Parathyroid adenoma (tissue), 2 donors: ENCODE data around the gene TMEM38A.
A peak's percentile ranks its signal among the peaks of the same experiment; 100 is the strongest.

Experiments
- H2AFZ ChIP-seq: fragments of 300-600 bp; sonication (generic); one replicate; pipeline ENCODE4 v1.7.0; 2017; ENCODE audit warnings: antibody characterized with exemption, mild to moderate bottlenecking
- H3K27ac ChIP-seq: fragments of 300-600 bp; sonication (generic); one replicate; pipeline ENCODE4 v1.7.0; 2017
- H3K27me3 ChIP-seq: fragments of 300-600 bp; sonication (generic); one replicate; pipeline ENCODE4 v1.7.0; 2017; ENCODE audit warnings: low read length; ENCODE audit not compliant: control insufficient read depth, insufficient read depth
- H3K36me3 ChIP-seq: fragments of 300-600 bp; sonication (generic); one replicate; pipeline ENCODE4 v1.7.0; 2017; ENCODE audit warnings: low read length; ENCODE audit not compliant: control insufficient read depth, insufficient read depth
- H3K4me1 ChIP-seq: fragments of 300-600 bp; sonication (generic); one replicate; pipeline ENCODE4 v1.7.0; 2017; ENCODE audit warnings: control low read depth
- H3K4me2 ChIP-seq: fragments of 300-600 bp; sonication (generic); one replicate; pipeline ENCODE4 v1.7.0; 2017; ENCODE audit warnings: low read length
- H3K4me3 ChIP-seq: fragments of 300-600 bp; sonication (generic); one replicate; pipeline ENCODE4 v1.7.0; 2017; ENCODE audit warnings: low read depth, low read length
- H3K79me2 ChIP-seq: fragments of 300-600 bp; sonication (generic); one replicate; pipeline ENCODE4 v1.7.0; 2017; ENCODE audit warnings: control low read depth
- H3K9ac ChIP-seq: fragments of 300-600 bp; sonication (generic); one replicate; pipeline ENCODE4 v1.7.0; 2017; ENCODE audit warnings: mild to moderate bottlenecking
- H3K9me3 ChIP-seq: fragments of 300-600 bp; sonication (generic); one replicate; pipeline ENCODE4 v1.7.0; 2017; ENCODE audit warnings: low read length; ENCODE audit not compliant: control insufficient read depth
- CTCF ChIP-seq: fragments of 300-600 bp; sonication (generic); IDR thresholded peaks from one replicate; pipeline ENCODE4 v1.7.0; 2017; ENCODE audit warnings: antibody characterized with exemption, mild to moderate bottlenecking
- donor health status: primary hyperparathyroidism.

The TMEM38A gene

GRCh38 chr19:16655727-16656126 is 5.2 kb upstream of the TMEM38A start:
- peaks cover 40% of the 10 kb centered on the region for H3K79me2 ChIP-seq
- no peak for TF ChIP-seq CTCF
- H3K27me3 ChIP-seq = no peaks in the 10 kb centered on the region
- H3K9ac ChIP-seq = no peak overlapping the region
- H2AFZ ChIP-seq = no peak overlapping the region
- H3K36me3 ChIP-seq = no peaks in the 10 kb centered on the region
- no peak overlapping the region for H3K4me2 ChIP-seq
- H3K9me3 ChIP-seq = no peaks in the 10 kb centered on the region
- H3K27ac ChIP-seq = no peak overlapping the region
- H3K4me1 ChIP-seq = peaks cover 2% of the 10 kb centered on the region
- no peak overlapping the region for H3K4me3 ChIP-seq

GRCh38 chr19:16657384-16657783 is 3.6 kb upstream of the TMEM38A start:
- Histone ChIP-seq H3K9me3 (no peaks in the 10 kb centered on the region), H3K4me3 (no peak overlapping the region), H3K27ac (no peak overlapping the region), H3K4me1 (peaks cover 2% of the 10 kb centered on the region), H2AFZ (no peak overlapping the region), H3K9ac (no peak overlapping the region), H3K27me3 (no peaks in the 10 kb centered on the region), H3K4me2 (no peak overlapping the region), H3K79me2 (peaks cover 40% of the 10 kb centered on the region), H3K36me3 (no peaks in the 10 kb centered on the region)
- TF ChIP-seq CTCF = no peak

GRCh38 chr19:16659464-16659831 is 1.5 kb upstream of the TMEM38A start:
- TF ChIP-seq CTCF = no peak
- H3K9me3 ChIP-seq = no peaks in the 10 kb centered on the region
- peak overlapping the region; percentile 100 for H3K4me2 ChIP-seq
- H3K27ac ChIP-seq = peak overlapping the region; percentile 90
- H3K9ac ChIP-seq = no peak overlapping the region
- H3K4me3 ChIP-seq = peak overlapping the region; percentile 98
- no peaks in the 10 kb centered on the region for H3K36me3 ChIP-seq
- no peaks in the 10 kb centered on the region for H3K27me3 ChIP-seq
- peaks cover 2% of the 10 kb centered on the region for H3K4me1 ChIP-seq
- H3K79me2 ChIP-seq = peaks cover 32% of the 10 kb centered on the region
- H2AFZ ChIP-seq = peak overlapping the region; percentile 96

- TF ChIP-seq CTCF = peak; percentile 14
- H3K27ac ChIP-seq = peak within 1 kb of the TSS; percentile 90
- no peaks in the 10 kb centered on the region for H3K36me3 ChIP-seq
- H3K4me3 ChIP-seq = peak within 1 kb of the TSS; percentile 98
- H3K9me3 ChIP-seq = no peaks in the 10 kb centered on the region
- peak within 1 kb of the TSS; percentile 96 for H2AFZ ChIP-seq
- H3K79me2 ChIP-seq = peaks cover 30% of the 10 kb centered on the region
- no peaks in the 10 kb centered on the region for H3K27me3 ChIP-seq
- H3K9ac ChIP-seq = no peak within 1 kb of the TSS
- H3K4me2 ChIP-seq = peak within 1 kb of the TSS; percentile 100
- peaks cover 2% of the 10 kb centered on the region for H3K4me1 ChIP-seq
These were observed 869 bp upstream of the TMEM38A start, which contains the start of gene SMIM7 for GRCh38 chr19:16659832-16660708. TSS of gene SMIM7 (minus strand) at chr19:16660144. CDS start at chr19:16660110, 34 bp downstream.
